ENCODE data around the gene KRT17. TPM values are rescaled to one million over a fixed set of nuclear protein-coding genes. Genes with fewer than 3 reads are reported as not detected.

KRT17 gene
- total RNA-seq, 1 experiment from 2014 or later: 1.5 TPM

- Mint-ChIP-seq H3K27me3 (ENCODE audit: low read depth) (peaks cover 17% of the 10 kb centered on the region), H3K27ac (no peak overlapping the region), H3K4me3 (no peak overlapping the region), H3K9me3 (no peaks in the 10 kb centered on the region), H3K4me1 (peaks cover 18% of the 10 kb centered on the region), H3K36me3 (no peaks in the 10 kb centered on the region)
- DNase-seq (ENCODE audit: low spot score) (no peak), ATAC-seq (no peak)
- TF ChIP-seq ZNF396 (CRISPR knock-in tag; IDR thresholded peaks at IDR 0.05; ENCODE audit: borderline replicate concordance): no peak
- TF ChIP-seq NFE2L1 (CRISPR knock-in tag; IDR thresholded peaks at IDR 0.05): no peak
- no peak for TF ChIP-seq JUN (CRISPR knock-in tag; IDR thresholded peaks at IDR 0.05)
- no peak for TF ChIP-seq FOXP1 (CRISPR knock-in tag; IDR thresholded peaks at IDR 0.05; ENCODE audit: borderline replicate concordance)
- TF ChIP-seq USF1 (CRISPR knock-in tag; IDR thresholded peaks at IDR 0.05): no peak
- no peak for TF ChIP-seq ESRRA (CRISPR knock-in tag; IDR thresholded peaks at IDR 0.05; ENCODE audit: borderline replicate concordance)
- no peak for TF ChIP-seq CREM (CRISPR knock-in tag; IDR thresholded peaks at IDR 0.05)
- no peak for TF ChIP-seq STAT6 (CRISPR knock-in tag; conservative IDR thresholded peaks at IDR 0.05; ENCODE audit: low read depth)
- no peak for TF ChIP-seq NFATC4 (CRISPR knock-in tag; IDR thresholded peaks at IDR 0.05)
- no peak for TF ChIP-seq ZBTB43 (CRISPR knock-in tag; IDR thresholded peaks at IDR 0.05)
- no peak for TF ChIP-seq FOXJ3 (CRISPR knock-in tag; IDR thresholded peaks at IDR 0.05; ENCODE audit: borderline replicate concordance)
- no peak for TF ChIP-seq ATF3 (CRISPR knock-in tag; conservative IDR thresholded peaks at IDR 0.05)
- TF ChIP-seq NFYB (CRISPR knock-in tag; conservative IDR thresholded peaks at IDR 0.05; ENCODE audit: low read depth): no peak
- TF ChIP-seq EMX1 (CRISPR knock-in tag; IDR thresholded peaks at IDR 0.05): no peak
- no peak for TF ChIP-seq FOXK1 (CRISPR knock-in tag; IDR thresholded peaks at IDR 0.05)
- no peak for TF ChIP-seq MXD4 (CRISPR knock-in tag; IDR thresholded peaks at IDR 0.05; ENCODE audit: borderline replicate concordance)
- no peak for TF ChIP-seq ELF4 (CRISPR knock-in tag; IDR thresholded peaks at IDR 0.05; ENCODE audit: low read depth)
- TF ChIP-seq RELA (CRISPR knock-in tag; IDR thresholded peaks at IDR 0.05; ENCODE audit: borderline replicate concordance): no peak
- ChIA-PET POLR2A (no interaction called here), CTCF (interaction anchor here (0.6 to 10.0 kb wide), 13 partner anchors 11 to 801 kb away, joined by 3 to 380 read pairs (median 10); partner anchors contain the start of genes KRT32 and KRT40)
Measured at GRCh38 chr17:41664172-41664457, 39.7 kb upstream of the KRT17 start.

GRCh38 chr17:41663451-41664171 is 39.2 kb upstream of the KRT17 start:
- no peaks in the 10 kb centered on the region for H3K36me3 Mint-ChIP-seq
- TF ChIP-seq SOX15 (CRISPR knock-in tag; IDR thresholded peaks at IDR 0.05) (no peak), ARID4B (CRISPR knock-in tag; IDR thresholded peaks at IDR 0.05; ENCODE audit: borderline replicate concordance) (no peak), NR3C1 (CRISPR knock-in tag; conservative IDR thresholded peaks at IDR 0.05; ENCODE audit: low read depth) (no peak), ZNF317 (CRISPR knock-in tag; IDR thresholded peaks at IDR 0.05; ENCODE audit: borderline replicate concordance, low read depth) (no peak), JUN (CRISPR knock-in tag; IDR thresholded peaks at IDR 0.05) (no peak), RORB (CRISPR knock-in tag; IDR thresholded peaks at IDR 0.05) (no peak), JAZF1 (CRISPR knock-in tag; IDR thresholded peaks at IDR 0.05) (no peak), SMAD4 (CRISPR knock-in tag; IDR thresholded peaks at IDR 0.05) (no peak), GTF2I (CRISPR knock-in tag; conservative IDR thresholded peaks at IDR 0.05) (no peak)

More at GRCh38 chr17:41663451-41664171, 39.2 kb upstream of the KRT17 start:
- Mint-ChIP-seq H3K4me3 (no peak overlapping the region), H3K27me3 (ENCODE audit: low read depth) (peaks cover 17% of the 10 kb centered on the region), H3K27ac (no peak overlapping the region), H3K4me1 (peaks cover 20% of the 10 kb centered on the region), H3K9me3 (no peaks in the 10 kb centered on the region)
- ATAC-seq: no peak
- CTCF ChIA-PET: interaction anchor here (0.6 to 10.0 kb wide), 52 partner anchors 10 to 1048 kb away, joined by 3 to 380 read pairs (median 7); partner anchors contain the start of genes EIF1, JUP, KRT13 and KRT17
- POLR2A ChIA-PET: no interaction called here
- DNase-seq (ENCODE audit: low spot score): no peak

Data from WTC11 (cell line).